Measurements from ENCODE around the gene ZSCAN26. TPM values are rescaled to one million over a fixed set of nuclear protein-coding genes. Genes with fewer than 3 reads are reported as not detected.

Gene ZSCAN26
- total RNA-seq, 8 experiments from 2014 or later: 6.4 to 29.9 (median 19.2) TPM

DNA sequence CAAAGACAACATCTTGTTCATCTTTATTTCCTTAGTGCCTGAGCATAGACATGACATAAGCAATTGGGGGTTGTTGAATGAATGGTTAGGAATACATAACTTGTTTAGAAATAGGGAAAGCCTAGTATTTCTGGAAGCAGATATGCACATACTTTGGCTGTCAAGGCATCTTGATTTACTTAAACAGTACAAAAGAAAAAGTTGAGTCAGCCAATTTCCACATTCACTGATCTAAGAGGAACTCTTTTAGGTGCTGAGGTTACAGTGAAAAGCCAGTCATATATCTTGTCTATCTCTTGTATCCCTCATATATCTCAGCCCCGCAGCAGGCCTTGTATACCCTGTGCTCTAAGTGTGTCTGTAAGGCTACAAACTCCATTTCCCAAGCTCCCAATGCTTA lies 26.5 kb upstream of the ZSCAN26 start:
- in situ Hi-C loops (cut with MboI; ENCODE audit: low pct_unique_long_range_greater_than_20kb in 2 of 9, low sequenced_read_pairs in 9 of 9, unreplicated experiment in 9 of 9): no loop called here
- ATAC-seq (replicated peaks in 6 of 8): peak in 2 of 8 experiments; percentile 85 to 93
- H3K27ac ChIP-seq: no peak overlapping the region
- H3K4me1 ChIP-seq (replicated peaks in 1 of 2): no peaks in the 10 kb centered on the region
- 83 to 100% (median 100%) methylated on average over 1 of the region's 1 CpG; no CpG with 5 or more reads in 5 of the 10 experiments for WGBS, 10 experiments
- no peak overlapping the region for H3K4me3 ChIP-seq

DNA sequence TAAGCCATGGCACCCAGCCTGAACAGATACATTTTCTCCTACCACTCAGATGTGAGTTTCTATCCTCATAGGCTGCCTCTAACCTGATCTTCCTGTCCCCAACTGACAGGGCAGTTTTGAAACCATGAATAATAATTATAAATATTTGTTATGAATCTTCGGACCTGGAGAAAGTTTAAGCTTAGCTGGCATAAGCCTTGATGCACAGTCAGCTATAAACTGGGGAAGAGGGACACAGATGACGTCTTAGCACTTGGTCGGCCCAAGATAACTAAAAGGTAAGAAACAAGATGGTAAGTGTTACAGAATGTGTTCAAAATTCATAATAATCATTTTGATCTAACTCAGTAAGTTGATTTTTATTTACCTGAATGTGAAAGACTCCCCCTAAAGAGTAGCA lies 23.0 kb upstream of the ZSCAN26 start:
- no peaks in the 10 kb centered on the region for H3K4me1 ChIP-seq (replicated peaks in 1 of 2)
- WGBS, 10 experiments: 83 to 100% (median 96%) methylated on average over 1 to 3 of the region's 3 CpGs; no CpG with 5 or more reads in 1 of the 10 experiments
- no peak overlapping the region for H3K27ac ChIP-seq
- in situ Hi-C loops (cut with MboI; ENCODE audit: low pct_unique_long_range_greater_than_20kb in 2 of 9, low sequenced_read_pairs in 9 of 9, unreplicated experiment in 9 of 9): no loop called here
- H3K4me3 ChIP-seq: no peak overlapping the region
- no peak for ATAC-seq (replicated peaks in 6 of 8)

DNA sequence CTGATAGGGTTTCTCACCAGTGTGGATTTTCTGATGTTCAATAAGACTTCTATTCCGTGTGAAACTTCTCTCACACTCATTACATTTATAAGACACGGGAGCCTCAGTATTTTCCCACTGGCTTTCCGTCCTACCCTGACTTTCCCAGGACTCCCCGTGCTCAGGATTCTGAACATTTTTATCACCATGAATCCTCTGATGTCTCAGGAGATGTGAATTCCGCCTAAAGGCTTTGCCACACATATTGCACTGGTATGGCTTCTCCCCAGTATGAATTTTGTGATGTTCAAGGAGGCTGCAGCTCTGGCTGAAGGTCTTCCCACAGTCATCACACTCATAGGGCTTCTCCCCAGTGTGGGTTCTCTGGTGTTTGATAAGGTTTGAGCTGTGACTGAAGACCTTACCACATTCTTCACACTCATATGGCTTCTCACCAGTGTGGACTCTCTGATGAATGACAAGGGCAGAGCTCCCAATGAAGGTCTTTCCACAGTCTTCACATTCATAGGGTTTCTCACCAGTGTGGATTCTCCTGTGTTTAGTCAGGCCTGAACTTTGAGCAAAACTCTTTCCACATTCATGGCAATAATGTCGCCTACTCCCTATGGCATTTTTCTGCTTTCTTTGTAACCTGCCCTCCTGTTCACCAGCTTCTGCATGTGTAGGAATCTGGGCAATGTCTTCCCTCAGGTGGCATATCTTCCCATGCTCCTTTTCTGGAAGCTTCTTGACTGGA lies 21.6 kb upstream of the ZSCAN26 start:
- in situ Hi-C loops (cut with MboI; ENCODE audit: low pct_unique_long_range_greater_than_20kb in 2 of 9, low sequenced_read_pairs in 9 of 9, unreplicated experiment in 9 of 9): no loop called here
- Histone ChIP-seq H3K4me1 (replicated peaks in 1 of 2) (peaks cover 0 to 2% of the 10 kb centered on the region in 2 donors), H3K4me3 (no peak overlapping the region), H3K27ac (no peak overlapping the region)
- WGBS, 10 experiments: 67 to 100% (median 93%) methylated on average over 1 to 6 of the region's 6 CpGs
- no peak for ATAC-seq (replicated peaks in 6 of 8)

DNA sequence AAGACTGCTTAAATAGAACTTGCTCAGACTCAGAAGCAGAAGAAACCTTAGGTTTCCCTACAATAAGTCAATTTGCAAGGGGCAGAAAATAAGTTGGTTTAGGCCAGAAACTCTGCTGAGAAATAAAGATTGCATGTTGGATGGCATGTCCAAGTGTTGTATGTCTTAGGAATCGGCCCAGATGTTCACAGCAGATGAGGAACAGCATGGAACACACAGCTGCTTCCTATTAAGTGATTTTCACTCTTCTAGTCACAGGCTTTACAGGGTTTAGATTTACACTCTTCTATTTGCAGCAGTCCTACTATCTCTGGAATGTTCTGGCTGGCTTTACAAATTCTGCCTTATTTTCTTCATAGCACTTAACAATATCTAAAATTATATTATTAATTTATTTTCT lies 18.0 kb upstream of the ZSCAN26 start:
- in situ Hi-C loops (cut with MboI; ENCODE audit: low pct_unique_long_range_greater_than_20kb in 2 of 9, low sequenced_read_pairs in 9 of 9, unreplicated experiment in 9 of 9): no loop called here
- H3K27ac ChIP-seq: no peak overlapping the region
- ATAC-seq (replicated peaks in 6 of 8): no peak
- WGBS, 10 experiments: 0 to 100% (median 81%) methylated on average over 1 of the region's 1 CpG
- no peak overlapping the region for H3K4me3 ChIP-seq
- peaks cover 10 to 14% of the 10 kb centered on the region in 2 donors for H3K4me1 ChIP-seq (replicated peaks in 1 of 2)

DNA sequence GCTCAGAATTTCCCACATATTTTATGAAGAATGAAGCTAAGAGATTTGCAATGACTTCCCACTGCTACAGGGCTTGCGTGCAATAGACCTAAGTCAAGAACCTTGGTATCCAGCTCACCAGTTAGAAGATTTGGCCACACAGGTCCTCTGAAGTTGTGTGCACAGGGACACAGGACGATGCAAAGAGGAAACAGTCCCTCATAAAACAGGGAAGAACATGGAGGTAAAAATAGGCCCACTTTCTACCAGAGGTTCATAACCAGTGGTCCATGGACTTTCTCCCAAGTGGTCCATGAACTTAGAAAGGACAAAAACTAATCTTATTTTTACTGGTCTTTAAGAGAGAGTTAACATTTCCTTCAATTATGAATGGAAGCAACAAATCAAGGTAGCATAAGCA lies 16.2 kb upstream of the ZSCAN26 start:
- in situ Hi-C loops (cut with MboI; ENCODE audit: low pct_unique_long_range_greater_than_20kb in 2 of 9, low sequenced_read_pairs in 9 of 9, unreplicated experiment in 9 of 9): loop anchor here in 1 of 9 experiments (25.0 kb wide), 1 partner anchor 113 kb away; the partner anchor contains the start of gene ZKSCAN8
- Histone ChIP-seq H3K27ac (no peak overlapping the region), H3K4me3 (peak overlapping the region; percentile 52 to 88 (median 63)), H3K4me1 (replicated peaks in 1 of 2) (peaks cover 10 to 14% of the 10 kb centered on the region in 2 donors)
- 17 to 100% (median 78%) methylated on average over 1 to 2 of the region's 2 CpGs; no CpG with 5 or more reads in 2 of the 10 experiments for WGBS, 10 experiments
- ATAC-seq (replicated peaks in 6 of 8): no peak

DNA sequence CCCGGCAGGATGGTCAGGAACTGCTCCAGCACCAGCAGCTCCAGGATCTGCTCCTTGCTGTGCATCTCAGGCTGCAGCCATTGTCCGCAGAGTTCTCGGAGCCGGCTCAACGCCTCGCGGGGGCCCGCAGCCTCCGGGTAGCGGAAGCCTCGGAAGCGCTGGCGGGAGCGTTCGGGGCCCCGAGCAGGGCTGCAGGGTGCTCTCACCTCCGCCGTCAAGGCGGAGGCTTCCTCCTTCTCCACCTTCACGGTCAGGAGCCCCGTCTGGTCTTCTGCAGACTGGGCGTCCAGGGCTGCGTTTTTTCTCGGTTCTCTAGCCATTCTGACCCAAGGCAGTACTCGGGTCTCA lies 15.3 kb upstream of the ZSCAN26 start:
- peaks cover 10 to 14% of the 10 kb centered on the region in 2 donors for H3K4me1 ChIP-seq (replicated peaks in 1 of 2)
- H3K27ac ChIP-seq: peak overlapping the region; percentile 1 to 56
- peak; percentile 48 to 76 (median 58) for ATAC-seq (replicated peaks in 6 of 8)
- in situ Hi-C loops (cut with MboI; ENCODE audit: low pct_unique_long_range_greater_than_20kb in 2 of 9, low sequenced_read_pairs in 9 of 9, unreplicated experiment in 9 of 9): loop anchor here in 1 of 9 experiments (25.0 kb wide), 1 partner anchor 114 kb away; the partner anchor contains the start of gene ZKSCAN8
- WGBS, 10 experiments: 0% methylated on average over 3 to 19 of the region's 25 CpGs; no CpG with 5 or more reads in 4 of the 10 experiments
- H3K4me3 ChIP-seq: peak overlapping the region; percentile 52 to 88 (median 63)

DNA sequence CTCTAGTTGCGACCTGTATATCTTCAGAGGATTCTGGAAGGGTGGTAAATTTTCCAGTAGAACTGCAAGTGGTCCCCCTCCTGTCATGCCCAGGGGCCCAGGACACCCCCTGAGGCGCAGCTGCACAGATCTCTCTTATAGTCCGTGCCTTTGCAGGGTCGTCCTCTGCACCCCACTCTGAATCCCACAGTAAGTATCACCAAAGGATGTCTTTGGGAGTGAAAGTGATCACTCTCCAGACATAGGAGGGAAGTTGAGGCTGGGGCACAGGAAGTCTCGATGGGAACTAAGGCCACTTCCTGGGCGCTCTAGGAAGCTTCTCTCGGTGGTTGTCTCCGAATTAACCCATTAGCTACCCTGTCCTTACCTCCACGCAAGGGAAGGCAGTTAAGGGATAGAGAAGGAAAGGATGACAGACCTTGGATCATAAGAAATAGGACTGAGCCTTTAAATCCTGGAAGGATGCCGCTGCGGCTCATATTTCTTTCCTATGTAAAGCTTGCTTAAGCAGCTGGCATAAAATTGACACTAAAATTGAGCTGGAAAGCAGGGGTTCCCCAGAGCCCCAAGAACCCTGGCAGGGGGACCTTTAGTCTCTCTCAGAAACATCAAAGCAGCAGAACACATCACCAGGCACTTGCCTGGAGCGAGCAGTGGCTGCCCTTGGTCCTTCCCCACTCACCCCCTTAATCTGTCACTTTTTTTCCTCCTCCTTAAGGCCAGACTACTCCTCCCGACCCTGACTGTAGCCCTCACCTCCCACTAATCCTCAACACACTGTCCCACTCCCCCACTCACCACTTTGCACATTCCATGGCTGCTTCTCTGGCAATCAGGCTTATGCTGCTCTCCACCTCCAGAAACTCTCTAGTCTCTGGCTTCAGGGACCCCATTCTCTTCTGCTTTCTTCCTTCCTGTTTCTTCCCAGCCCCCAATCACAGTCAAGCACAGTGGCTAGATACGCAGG lies 14.7 kb upstream of the ZSCAN26 start, which contains the start of gene ZKSCAN4:
ZKSCAN4 (minus strand) TSS at position 261 of the 967 bp plus-strand sequence. CDS start 289 bp downstream, outside the sequence.
- ATAC-seq (replicated peaks in 6 of 8): peak; percentile 93 to 99 (median 96)
- WGBS, 10 experiments: 0 to 100% (median 5%) methylated on average over 1 to 8 of the region's 14 CpGs
- in situ Hi-C loops (cut with MboI; ENCODE audit: low pct_unique_long_range_greater_than_20kb in 2 of 9, low sequenced_read_pairs in 9 of 9, unreplicated experiment in 9 of 9): loop anchor here in 1 of 9 experiments (25.0 kb wide), 1 partner anchor 115 kb away; the partner anchor contains the start of gene ZKSCAN8
- peak within 1 kb of the TSS; percentile 1 to 56 for H3K27ac ChIP-seq
- H3K4me3 ChIP-seq: peak within 1 kb of the TSS; percentile 52 to 88 (median 63)
- peaks cover 10 to 14% of the 10 kb centered on the region in 2 donors for H3K4me1 ChIP-seq (replicated peaks in 1 of 2)

DNA sequence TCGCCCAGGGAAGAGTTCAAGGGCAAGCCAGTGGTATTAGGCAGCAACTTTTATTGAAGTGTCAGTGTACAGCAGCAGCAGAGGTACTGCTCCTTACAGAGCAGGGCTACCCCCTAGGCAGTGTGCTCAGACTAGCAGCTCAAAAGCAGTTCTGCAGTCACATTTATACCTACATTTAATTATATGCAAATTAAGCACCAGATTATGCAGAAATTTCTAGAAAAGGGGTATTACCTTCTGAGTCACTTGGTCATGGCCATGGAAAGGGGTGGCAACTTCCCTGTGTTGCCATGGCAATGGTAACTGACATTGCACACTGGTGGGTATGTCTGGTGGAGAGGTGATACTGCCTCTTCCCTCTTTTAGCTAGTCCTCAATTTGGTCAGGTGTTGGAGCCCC lies 12.8 kb upstream of the ZSCAN26 start:
- no peak overlapping the region for H3K4me3 ChIP-seq
- in situ Hi-C loops (cut with MboI; ENCODE audit: low pct_unique_long_range_greater_than_20kb in 2 of 9, low sequenced_read_pairs in 9 of 9, unreplicated experiment in 9 of 9): loop anchor here in 1 of 9 experiments (25.0 kb wide), 1 partner anchor 117 kb away; the partner anchor contains the start of gene ZKSCAN8
- H3K27ac ChIP-seq: no peak overlapping the region
- no peak for ATAC-seq (replicated peaks in 6 of 8)
- H3K4me1 ChIP-seq (replicated peaks in 1 of 2): peaks cover 10 to 14% of the 10 kb centered on the region in 2 donors
- 0 to 43% (median 40%) methylated on average over 1 of the region's 1 CpG; no CpG with 5 or more reads in 6 of the 10 experiments for WGBS, 10 experiments

DNA sequence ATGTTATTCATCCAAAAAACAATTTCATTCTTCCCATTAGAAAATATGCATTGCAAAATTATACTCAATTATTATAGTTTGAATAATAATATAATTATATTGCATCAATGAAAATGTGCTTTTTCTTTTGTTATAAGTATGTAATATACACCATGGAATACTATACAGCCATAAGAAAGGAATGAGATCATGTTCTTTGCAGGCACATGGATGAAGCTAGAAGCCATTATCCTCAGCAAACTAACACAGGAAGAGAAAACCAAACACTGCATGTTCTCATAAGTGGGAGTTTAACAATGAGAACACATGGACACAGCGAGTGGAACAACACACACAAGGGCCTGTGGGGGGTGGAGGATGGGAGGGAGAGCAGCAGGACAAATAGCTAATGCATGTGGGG lies 9.9 kb upstream of the ZSCAN26 start:
- peaks cover 4 to 5% of the 10 kb centered on the region in 2 donors for H3K4me1 ChIP-seq (replicated peaks in 1 of 2)
- H3K27ac ChIP-seq: no peak overlapping the region
- in situ Hi-C loops (cut with MboI; ENCODE audit: low pct_unique_long_range_greater_than_20kb in 2 of 9, low sequenced_read_pairs in 9 of 9, unreplicated experiment in 9 of 9): loop anchor here in 1 of 9 experiments (25.0 kb wide), 1 partner anchor 120 kb away; the partner anchor contains the start of gene ZKSCAN8
- WGBS, 10 experiments: 0% methylated on average over 1 of the region's 1 CpG; no CpG with 5 or more reads in 9 of the 10 experiments
- no peak overlapping the region for H3K4me3 ChIP-seq
- ATAC-seq (replicated peaks in 6 of 8): no peak

DNA sequence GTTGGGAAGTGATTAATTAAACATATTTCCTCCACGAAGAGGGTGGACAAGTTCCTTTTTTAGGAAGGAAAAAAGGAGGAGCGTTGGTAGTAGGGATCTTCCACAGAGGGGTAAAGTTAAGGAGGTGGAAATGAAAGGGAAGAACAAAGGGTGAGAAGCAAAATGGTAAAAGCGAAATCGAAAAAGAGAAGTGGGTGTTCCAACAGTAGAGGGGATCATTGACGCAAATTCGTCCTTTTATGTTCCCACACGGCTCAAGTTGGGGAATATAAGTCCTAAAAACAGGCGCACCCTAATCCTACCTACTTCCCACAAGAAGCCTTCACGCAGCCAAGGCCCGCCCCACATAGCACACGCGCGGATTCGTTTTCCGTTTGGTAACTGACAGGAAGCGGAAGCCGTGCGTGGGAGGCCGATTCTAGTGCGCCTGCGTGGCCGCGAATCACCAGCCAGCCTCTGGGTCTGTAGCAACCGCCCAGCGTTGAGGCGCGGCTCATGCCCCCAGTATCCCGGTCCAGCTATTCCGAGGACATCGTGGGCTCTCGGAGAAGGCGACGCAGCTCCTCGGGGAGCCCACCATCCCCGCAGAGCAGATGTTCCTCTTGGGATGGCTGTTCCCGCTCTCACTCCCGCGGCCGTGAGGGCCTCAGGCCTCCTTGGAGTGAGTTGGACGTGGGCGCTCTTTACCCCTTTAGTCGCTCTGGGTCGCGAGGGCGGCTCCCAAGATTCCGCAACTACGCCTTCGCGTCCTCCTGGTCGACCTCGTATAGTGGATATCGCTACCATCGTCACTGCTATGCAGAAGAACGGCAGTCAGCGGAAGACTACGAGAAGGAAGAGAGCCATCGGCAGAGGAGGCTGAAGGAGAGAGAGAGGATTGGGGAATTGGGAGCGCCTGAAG lies 7.8 kb upstream of the ZSCAN26 start, which contains the start of gene NKAPL:
NKAPL (plus strand) TSS at position 421 of the 901 bp plus-strand sequence; CDS start at position 496, 75 bp downstream.
- H3K4me3 ChIP-seq: no peak within 1 kb of the TSS
- in situ Hi-C loops (cut with MboI; ENCODE audit: low pct_unique_long_range_greater_than_20kb in 2 of 9, low sequenced_read_pairs in 9 of 9, unreplicated experiment in 9 of 9): loop anchor here in 1 of 9 experiments (25.0 kb wide), 1 partner anchor 122 kb away; the partner anchor contains the start of gene ZKSCAN8
- H3K4me1 ChIP-seq (replicated peaks in 1 of 2): no peaks in the 10 kb centered on the region
- 30 to 95% (median 86%) methylated on average over 1 to 36 of the region's 58 CpGs for WGBS, 10 experiments
- ATAC-seq (replicated peaks in 6 of 8): peak in 2 of 8 experiments; percentile 72 to 99
- H3K27ac ChIP-seq: no peak within 1 kb of the TSS

DNA sequence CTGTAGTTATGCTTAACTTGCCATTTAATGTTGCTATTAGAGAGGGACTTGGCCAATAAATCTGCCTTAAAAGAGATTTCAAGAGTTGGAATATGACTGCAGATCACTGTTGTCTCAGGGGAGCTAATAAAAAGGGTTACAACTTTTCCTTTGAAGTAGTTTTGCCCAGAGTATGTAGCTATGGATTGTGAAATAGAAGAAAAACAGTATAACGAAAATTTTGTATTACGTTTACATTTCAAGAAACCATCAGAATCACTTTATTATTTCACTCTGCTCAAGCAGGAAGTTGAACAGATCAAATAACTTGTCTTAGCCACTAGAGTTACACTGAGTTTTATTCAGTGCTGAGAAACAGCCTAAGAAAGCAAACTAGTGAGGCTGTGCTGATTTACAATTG lies 3.0 kb upstream of the ZSCAN26 start:
- no peak for ATAC-seq (replicated peaks in 6 of 8)
- no peak overlapping the region for H3K27ac ChIP-seq
- peaks cover 0 to 10% of the 10 kb centered on the region in 2 donors for H3K4me1 ChIP-seq (replicated peaks in 1 of 2)
- 6 to 72% (median 43%) methylated on average over 2 of the region's 2 CpGs for WGBS, 10 experiments
- no peak overlapping the region for H3K4me3 ChIP-seq
- in situ Hi-C loops (cut with MboI; ENCODE audit: low pct_unique_long_range_greater_than_20kb in 2 of 9, low sequenced_read_pairs in 9 of 9, unreplicated experiment in 9 of 9): loop anchor here in 1 of 9 experiments (25.0 kb wide), 1 partner anchor 127 kb away; the partner anchor contains the start of gene ZKSCAN8
